Activated CD4-positive, CD25-positive, alpha-beta regulatory T cell (primary cell): ENCODE data around the gene KRT76.

ENCODE experiments used
- DNase-seq, 4 experiments: peaks; one replicate each; lab custom pipeline; 2025; lab: John Stamatoyannopoulos, UW

The KRT76 gene

DNA sequence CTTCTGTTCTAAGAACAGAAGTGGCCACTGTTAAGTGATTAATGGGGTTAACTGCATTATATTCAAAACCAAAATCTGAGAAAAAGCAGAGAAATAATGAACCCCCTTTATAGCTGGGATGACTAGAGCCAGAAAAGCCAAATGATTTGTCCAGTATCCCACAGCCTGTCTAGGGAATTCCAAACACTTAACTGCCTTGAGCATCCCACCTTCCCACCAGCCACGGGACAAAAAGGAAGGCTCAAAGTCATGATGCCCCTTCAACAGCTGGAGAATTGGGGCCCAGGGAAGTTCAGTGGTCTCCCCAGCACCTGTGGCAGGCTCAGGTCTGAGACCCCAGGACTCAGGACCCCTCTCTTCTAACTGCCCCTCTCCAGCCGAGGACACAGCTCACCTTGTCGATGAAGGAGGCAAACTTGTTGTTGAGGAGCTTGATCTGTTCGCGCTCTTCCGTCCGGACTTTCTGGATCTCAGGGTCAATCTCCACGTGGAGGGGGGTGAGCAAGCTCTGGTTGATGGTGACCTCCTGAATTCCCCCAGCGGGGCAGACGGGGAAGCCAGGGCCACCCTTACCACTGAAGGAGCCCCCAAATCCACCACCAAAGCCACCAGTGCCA is 36.2 kb upstream of the KRT76 start:
- DNase-seq: no peak

DNA sequence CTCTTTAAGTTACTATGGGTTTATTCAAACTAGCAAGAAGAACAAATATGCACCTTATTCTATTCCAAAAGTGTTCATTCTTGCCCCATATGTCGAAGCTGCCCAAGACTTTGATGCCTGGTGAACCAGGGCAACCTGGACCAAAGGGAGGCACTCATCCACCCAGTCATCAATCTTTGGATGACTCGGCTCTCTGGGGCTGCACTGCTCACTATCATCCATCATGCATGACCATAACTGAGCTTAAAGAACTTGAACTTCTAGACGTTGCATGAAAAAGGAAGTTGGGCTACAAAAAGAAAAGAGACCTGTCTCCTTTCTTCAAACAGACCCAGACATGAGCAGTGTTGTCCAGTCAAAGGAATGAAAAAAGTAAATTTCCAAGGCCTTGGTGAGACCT is 35.6 kb upstream of the KRT76 start:
- DNase-seq: no peak

GRCh38 chr12:52812073-52812400 is 34.9 kb upstream of the KRT76 start:
- DNase-seq: no peak

DNA sequence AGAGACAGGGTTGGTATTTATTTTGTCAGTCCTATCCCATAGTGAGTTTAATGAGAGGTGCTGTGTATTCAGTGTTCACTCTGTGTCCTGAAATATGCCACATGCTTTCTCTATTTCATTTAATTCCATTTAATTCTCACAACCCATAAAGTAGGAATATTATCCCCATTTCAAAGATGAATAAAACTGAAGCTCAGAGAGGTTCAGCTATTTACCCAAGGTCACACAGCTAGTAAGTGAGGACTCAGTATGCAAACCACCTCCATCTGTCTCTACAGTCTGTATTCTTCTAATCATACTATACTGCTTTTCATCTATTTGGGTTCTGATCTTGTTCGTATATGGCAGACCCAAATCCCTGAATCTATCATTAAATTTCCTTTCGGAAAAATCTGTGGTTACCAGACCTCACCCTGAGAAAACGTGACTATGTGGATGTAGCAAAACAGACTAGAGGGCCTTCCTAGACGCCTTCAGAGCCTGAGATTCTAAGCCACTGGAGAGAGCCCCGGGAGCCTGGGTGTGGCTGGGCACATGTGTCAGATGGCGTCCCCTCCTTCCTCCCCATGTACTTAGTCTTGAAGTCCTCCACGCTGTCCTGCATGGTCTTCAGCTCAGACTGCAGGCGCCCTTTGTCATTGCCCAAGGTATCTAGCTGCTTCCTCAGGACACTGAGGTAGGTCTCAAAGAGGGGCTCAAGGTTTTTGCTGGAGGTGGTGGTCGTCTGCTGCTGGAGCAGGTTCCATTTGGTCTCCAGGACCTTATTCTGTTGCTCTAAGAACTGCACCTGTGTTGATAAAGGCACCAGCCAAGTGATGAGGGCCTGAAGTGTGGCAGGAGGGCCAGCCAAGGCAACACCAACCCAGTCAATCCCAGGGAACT is 34.3 kb upstream of the KRT76 start:
- DNase-seq: no peak

DNA sequence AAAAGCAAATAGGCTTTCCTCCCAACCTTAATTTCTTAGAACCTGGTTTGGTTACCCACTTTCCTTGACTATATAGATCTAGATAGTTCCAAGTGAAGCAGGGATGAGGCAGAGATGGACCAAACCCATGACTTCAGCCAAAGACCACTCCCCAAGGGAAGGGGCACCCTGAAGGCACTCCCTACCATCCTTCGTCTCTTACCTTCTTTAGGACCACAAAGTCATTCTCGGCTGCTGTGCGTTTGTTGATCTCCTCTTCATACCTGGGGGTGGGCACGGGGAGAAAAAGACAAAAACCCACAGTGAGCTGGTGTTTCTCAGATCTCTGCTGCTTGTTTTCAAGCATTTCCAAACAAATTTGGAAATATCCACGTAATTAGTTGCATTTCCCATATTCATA is 33.4 kb upstream of the KRT76 start:
- DNase-seq: no peak

GRCh38 chr12:52809166-52809565 is 32.0 kb upstream of the KRT76 start:
- no peak for DNase-seq

GRCh38 chr12:52808573-52809160 is 31.5 kb upstream of the KRT76 start:
- no peak for DNase-seq

GRCh38 chr12:52807544-52808470 is 30.7 kb upstream of the KRT76 start:
- no peak for DNase-seq

DNA sequence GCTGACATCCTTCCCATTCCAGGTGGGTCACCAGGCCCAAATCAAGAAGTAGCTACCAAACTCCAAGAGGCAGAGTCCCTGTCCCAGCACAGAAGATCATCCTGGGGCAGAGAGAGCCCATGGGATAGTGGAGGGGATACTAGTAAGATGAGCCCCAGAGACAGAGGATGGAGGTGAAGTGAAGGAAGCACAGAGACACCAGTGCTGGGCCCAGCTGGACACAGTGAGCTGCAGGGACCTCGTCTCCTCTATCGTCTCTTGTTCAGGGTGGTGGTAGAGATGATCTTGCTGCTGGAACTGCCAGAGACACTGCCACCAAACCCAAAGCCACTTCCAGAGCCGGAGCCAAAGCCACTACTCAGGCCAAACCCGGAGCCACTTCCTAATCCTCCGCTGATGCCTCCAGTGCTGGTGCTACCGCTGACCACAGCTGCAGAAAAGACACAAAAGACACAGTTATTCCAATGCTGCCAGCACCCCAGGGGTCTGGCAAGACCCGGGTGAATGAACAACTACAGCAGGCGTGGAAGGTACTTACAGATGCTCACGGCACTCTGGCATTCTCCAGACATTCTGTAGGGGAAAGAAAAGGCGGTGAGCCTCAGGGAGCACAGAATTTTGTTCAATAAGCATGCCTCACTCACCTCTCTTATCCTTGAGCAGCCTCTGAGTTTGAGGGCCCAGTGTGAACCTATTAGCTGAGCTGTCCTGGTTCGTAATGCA is 29.8 kb upstream of the KRT76 start:
- no peak for DNase-seq

DNA sequence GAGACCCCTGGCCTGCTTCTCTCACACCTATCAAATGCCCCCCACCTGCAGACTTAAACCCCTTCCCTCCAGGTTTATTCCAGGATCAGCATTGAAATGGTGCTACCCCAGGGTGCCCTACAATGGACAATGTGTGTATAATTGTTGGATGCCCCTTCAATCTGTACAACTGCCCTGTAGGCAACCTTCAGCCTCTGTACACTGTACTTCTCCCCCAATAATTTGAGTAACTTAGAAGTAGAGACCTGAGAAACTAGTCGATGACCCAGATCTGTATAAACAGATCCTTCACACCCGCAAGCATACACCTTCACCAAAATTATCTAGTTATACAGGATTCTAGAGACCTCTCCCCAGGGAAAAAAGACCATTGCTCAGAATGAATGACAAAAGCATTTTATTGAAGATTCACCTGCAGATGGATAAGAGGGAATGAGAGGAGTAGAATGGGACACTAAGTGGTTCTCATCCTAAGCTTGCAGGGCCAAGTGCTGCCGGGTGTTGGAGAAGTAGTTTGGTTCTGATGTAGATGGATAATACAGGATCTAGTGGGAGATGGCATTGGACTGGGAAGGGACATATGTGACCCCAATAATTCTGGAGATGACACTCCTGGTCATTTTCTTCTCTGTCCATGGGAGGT is 29.1 kb upstream of the KRT76 start:
- no peak for DNase-seq

GRCh38 chr12:52805739-52806138 is 28.6 kb upstream of the KRT76 start:
- no peak for DNase-seq

DNA sequence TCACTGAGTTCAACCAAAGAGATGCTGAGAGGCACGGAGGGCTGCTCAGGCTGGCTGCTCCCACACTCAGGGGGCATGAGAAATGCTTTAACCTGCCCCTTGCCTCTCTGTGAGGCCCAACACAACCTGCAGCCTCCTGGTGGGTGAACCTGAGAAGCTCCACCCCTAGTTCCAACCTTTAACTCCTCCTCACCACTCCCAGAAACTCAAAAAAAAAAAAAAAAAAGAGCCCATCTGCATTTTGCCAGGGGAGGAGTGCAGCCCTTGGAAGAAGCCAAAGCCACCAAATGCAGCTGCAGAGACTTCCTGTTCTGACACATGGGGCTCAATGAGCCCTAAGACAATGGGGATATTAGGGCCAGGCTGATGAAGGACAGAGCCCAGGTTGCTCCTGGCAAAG is 27.9 kb upstream of the KRT76 start:
- no peak for DNase-seq

GRCh38 chr12:52802442-52802841 is 25.3 kb upstream of the KRT76 start:
- DNase-seq: no peak

DNA sequence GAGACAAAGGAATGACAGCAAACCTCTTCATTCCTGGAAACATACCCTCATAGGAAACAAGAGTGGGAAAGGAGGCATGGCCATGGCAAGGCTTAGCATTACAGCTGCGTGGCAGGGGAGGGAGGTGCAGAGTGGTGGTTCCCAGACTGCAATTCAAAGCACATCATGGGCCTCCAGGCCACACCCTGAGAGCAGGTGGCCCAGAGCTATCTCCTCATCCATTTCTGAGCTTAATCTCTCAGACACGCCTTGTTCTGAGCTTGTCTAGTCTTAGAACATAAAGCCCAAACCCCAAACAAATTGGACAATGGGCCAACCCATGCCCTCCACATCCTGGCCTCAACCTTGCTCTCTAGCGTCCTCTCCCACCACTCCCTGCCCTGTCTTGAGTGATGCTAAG is 24.6 kb upstream of the KRT76 start:
- DNase-seq: no peak

- no peak for DNase-seq
These were observed 23.2 kb upstream of the KRT76 start for GRCh38 chr12:52800259-52800917.

DNA sequence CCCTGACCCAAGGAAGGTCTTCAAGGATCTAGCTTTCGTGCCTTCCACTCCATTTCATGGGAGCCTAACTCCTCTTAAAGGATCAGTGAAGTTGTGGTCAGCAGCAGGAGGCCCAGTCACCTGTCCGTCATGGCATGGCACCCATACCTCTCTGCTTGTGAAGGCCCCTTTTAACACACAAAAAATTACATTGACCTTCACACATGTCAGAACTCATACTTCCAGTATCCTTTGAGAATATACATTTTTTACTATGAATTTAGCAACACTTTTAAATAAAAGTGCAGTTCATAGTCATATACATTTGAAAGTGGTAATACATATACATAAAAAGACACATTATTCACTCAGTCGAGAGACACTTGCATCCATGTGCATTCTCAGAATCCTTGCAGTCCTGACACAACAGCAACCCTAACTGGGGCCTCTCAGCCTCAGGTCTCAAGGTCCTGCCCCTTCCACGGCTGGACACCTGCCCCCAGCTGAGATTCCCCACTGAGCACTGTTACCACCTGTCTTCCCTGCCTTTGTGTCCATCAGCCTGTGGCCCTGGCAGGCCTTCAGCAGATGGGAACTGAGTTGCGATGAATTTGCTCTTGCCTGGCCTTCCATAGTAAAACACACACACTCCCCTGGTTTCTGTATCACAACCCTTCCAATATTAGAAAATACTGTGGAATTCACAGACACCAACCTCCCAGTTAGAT is 22.5 kb upstream of the KRT76 start:
- DNase-seq: no peak

DNA sequence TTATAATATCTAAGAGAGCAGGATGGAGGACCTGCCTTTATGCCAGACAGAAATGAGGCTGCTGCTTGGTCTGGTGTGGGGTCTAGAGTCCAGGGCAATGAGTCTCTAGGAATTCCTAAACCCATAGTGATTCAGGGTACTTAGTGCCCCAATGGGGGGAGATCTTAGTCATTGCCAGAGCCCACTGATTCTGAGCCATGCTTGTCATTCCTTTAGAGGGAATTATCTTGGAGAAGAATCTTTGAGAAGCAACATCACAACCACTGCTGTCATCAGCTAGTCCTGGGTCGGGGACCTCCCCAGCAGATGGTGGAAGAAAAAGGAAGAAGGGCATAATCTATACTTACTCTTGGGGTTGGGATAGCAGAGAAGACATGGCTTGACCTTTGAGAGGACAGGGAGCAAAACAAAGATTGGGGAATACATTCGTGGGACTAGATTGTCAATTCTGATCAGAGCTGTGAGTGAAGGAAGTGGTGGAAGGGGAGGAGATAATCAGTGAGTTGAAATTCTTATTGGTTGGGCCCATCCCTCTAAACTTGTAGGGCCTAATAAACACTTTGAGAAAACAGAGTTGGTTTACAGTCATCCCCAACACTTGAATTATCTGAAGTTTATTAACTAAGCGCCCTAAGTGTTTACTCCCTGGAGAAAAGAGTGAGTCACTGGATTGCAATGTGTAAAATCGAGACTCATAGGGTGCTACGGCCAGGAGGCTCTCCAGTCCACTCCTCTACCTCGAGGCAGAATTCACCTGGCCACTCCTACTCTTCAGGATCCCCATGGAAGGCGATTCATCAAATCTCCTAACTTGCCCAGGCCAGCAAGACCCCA is 21.7 kb upstream of the KRT76 start:
- no peak for DNase-seq

DNA sequence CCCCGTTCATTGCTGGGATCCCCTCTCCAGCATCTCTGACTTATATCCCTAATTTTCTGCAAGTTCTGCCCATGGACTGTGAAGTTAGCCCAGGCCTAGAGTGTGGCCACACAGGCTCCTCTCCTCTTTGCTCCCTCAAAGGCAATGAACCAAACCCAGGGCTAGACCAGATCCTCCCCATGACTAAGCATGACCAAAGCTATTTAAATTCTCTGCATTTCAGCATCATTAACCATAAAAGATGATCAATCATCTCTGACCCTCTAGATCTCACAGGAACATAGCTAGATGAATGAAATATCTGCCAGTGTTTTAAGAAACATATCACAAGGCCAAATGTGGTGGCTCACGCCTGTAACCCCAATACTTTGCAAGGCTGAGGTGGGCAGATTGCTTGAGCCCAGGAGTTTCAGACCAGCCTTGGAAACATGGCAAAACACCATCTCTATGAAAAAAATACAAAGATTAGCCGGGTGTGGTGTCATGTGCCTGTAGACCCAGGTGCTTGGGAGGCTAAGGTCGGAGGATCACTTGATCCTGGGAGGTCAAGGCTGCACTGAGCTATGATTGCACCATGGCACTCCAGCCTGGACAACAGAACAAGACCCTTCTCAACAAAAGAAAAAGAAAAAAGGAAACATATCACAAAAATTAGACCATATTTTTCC is 21.0 kb upstream of the KRT76 start:
- DNase-seq: no peak

DNA sequence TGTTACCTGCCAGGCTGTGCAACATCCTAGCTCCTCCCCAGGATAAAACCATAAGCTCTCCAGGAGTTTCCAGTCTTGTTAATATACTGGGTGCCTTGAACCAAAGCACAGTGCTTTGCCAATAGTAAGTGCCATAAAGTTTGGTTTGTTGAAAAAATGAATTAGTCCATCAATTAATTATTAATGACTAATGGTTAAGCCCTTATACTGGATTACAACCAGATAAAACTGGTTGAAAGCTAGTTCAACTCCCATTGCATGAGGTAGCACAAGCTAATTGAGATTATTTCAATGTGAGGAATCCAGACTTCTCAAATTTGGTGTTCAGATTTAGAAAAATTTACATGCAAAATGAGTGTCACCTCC is 20.4 kb upstream of the KRT76 start:
- DNase-seq: no peak
